NCI-H510A (cell line): Measurements from ENCODE around the gene GH2.
"Not testable (repeated sequence)": the region's sequence is repeated elsewhere in the genome, so short reads cannot be mapped to it uniquely, and the experiment has no call there.

Experiments
- DNase-seq: peaks from one replicate; lab custom pipeline; 2025; lab: John Stamatoyannopoulos, UW

Gene GH2

GRCh38 chr17:63881935-63882601, at the start of gene GH2:
Gene GH2 (minus strand): TSS chr17:63881944. CDS start chr17:63881801, 143 bp downstream.
- no peak for DNase-seq

GRCh38 chr17:63930951-63931575, 49.3 kb upstream of the GH2 start:
- no peak for DNase-seq

GRCh38 chr17:63929860-63930766, 48.4 kb upstream of the GH2 start:
- DNase-seq: no peak

GRCh38 chr17:63928966-63929695, 47.4 kb upstream of the GH2 start:
- no peak for DNase-seq

GRCh38 chr17:63928172-63928666, 46.5 kb upstream of the GH2 start:
- no peak for DNase-seq

- no peak for DNase-seq
Measured at GRCh38 chr17:63927464-63928171, 45.9 kb upstream of the GH2 start.

- no peak for DNase-seq
Measured at GRCh38 chr17:63926164-63926563, 44.4 kb upstream of the GH2 start.

GRCh38 chr17:63925615-63926014, 43.9 kb upstream of the GH2 start:
- no peak for DNase-seq

- DNase-seq: not testable (repeated sequence)
Measured at GRCh38 chr17:63922402-63922801, 40.7 kb upstream of the GH2 start.

- not testable (repeated sequence) for DNase-seq
Measured at GRCh38 chr17:63920779-63921178, 39.0 kb upstream of the GH2 start.

- DNase-seq: not testable (repeated sequence)
Measured at GRCh38 chr17:63920050-63920449, 38.3 kb upstream of the GH2 start.

- peak; percentile 10 for DNase-seq
Measured at GRCh38 chr17:63919311-63919723, 37.6 kb upstream of the GH2 start.

- not testable (repeated sequence) for DNase-seq
Measured at GRCh38 chr17:63918789-63919305, 37.1 kb upstream of the GH2 start, which contains the start of gene GH1. Gene GH1 (minus strand): TSS chr17:63918839. CDS start chr17:63918776, 63 bp downstream.

- no peak for DNase-seq
Measured at GRCh38 chr17:63918305-63918704, 36.6 kb upstream of the GH2 start.

- DNase-seq: no peak
Measured at GRCh38 chr17:63917646-63918045, 35.9 kb upstream of the GH2 start.

GRCh38 chr17:63917206-63917605, 35.5 kb upstream of the GH2 start:
- not testable (repeated sequence) for DNase-seq

- no peak for DNase-seq
Measured at GRCh38 chr17:63916566-63917185, 34.9 kb upstream of the GH2 start.

- DNase-seq: not testable (repeated sequence)
Measured at GRCh38 chr17:63915753-63916152, 34.0 kb upstream of the GH2 start.

- DNase-seq: no peak
Measured at GRCh38 chr17:63914471-63914870, 32.7 kb upstream of the GH2 start.

GRCh38 chr17:63911657-63912100, 29.9 kb upstream of the GH2 start:
- DNase-seq: no peak
